GM18868 (cell line): ENCODE results near the gene PARD3B.

Experiments used
- ATAC-seq: cut with Tn5 transposase; IDR thresholded peaks from one replicate; pipeline ENCODE4 v1.9.1; 2021; ENCODE audit warnings: mild to moderate bottlenecking, moderate library complexity; ENCODE audit not compliant: unreplicated experiment

The PARD3B gene

DNA sequence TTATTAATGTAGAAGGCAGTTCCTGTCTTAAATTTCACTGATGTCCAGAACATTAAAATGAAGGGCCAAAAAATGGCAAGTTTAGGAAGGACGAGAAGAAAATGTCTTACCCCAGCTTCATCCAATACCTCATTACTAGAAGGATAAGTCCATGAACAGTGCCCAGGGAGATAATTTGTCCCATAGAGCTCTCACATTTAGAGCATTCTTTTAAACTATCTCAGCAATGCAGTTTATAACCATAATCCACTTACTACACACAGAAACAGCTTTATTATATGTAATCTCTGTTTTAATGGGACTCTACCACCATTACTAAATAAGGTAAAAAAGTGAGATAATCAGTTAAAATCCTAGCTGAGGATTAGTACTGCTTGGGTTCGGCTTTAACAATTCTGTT, 142.5 kb downstream of the PARD3B start:
- no peak for ATAC-seq

DNA sequence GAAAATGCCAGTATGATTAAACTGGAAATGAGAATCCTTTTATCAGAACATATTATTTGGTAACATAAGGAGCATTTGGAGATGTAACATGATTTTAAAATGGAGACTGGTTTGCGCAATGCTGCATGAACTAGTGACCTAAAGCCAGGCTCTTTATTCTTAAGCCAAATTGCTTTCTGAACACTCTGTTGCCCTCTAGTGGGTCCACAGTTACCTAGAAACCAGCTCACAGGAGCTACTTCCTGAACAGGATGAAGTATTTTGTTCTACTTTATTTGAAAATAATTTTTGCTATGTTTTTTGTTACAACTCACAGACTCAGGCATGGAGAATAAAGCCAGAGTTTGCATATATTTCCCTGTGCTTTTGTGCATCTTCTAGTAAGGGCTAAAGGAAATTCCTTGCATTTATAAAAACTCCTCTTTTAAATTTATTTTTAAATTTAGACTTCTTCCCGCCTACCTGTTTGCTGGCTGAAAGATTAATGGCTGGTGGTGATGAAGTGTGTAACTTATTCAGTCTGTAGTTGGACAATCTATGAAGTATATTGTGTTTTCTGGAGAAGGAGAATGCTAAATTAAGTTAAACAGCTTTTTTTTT, 146.7 kb downstream of the PARD3B start:
- ATAC-seq, result peak; percentile 64

DNA sequence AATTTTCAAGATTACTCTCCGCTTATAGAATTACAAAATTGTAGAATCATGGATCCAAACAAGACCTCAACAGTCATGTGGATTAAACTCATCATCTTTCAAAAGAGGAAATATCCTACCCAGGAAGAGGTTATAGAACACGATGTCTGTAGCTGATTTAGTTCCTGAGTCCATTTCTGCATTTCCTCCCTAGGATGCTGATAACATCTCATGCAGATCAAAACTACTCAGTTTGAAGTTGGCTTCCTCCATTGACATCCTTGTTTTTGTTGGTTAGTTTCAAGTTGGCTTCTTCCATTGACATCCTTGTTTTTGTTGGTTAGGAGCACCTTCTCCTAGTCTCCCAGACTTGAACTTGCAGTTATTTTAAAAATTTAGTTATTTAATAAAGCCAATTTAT, 147.5 kb downstream of the PARD3B start:
- no peak for ATAC-seq

DNA sequence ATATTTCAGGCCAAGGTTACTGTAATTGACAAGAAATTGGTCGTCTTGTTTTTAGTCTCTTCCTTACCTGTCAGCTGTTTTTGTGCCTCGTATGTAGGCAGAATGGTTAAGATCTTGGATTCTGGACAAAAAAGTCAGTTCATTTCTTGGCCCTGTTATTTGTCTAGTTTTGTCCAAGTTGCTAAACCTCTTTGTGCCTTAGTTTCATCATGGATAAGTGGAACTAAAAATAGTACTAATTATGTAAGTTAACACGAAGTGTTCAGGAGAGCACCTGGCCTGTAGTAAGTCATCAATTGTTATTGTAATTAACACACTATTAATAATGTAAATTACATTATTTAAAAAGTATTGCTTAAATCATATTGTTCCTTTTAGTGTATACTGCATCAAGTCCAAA, 148.0 kb downstream of the PARD3B start:
- ATAC-seq, result no peak

DNA sequence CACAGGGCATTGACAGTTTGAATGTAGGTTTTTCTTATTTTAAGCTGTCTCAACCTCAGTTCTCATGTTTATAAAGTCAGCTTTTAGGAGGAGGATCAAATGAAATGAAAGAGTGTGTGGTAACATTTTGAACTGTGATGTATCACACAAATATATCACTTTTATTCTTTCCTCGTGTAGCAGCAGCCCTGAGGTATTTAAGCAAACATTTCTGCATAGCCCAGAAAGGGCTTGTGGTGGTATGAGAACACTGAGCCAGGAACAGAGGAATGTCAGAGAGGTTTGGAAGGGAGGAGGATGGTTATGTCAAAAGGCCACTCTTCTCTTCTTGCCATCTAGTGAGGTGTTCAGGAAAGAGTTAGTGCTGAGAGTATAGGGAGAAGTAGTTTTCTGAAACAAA, 150.2 kb downstream of the PARD3B start:
- no peak for ATAC-seq

DNA sequence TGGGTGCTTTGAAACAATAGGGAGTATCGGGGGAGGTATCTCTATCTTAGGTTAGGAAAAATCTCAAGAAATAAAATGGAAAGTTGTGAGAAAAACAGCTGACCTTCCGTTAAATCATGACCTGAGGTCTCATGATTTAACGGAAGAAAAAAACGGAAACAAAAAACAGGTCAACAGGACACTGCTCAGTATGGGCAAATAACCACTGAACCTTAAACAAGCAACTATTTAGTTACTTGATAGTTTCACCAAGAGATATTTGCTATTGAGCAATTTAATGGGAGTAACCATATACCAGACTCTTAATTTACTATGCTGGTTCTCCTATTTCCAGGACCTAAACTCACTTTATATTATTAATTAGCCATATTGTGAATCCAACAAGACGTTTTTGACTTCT, 150.8 kb downstream of the PARD3B start:
- ATAC-seq, result no peak

DNA sequence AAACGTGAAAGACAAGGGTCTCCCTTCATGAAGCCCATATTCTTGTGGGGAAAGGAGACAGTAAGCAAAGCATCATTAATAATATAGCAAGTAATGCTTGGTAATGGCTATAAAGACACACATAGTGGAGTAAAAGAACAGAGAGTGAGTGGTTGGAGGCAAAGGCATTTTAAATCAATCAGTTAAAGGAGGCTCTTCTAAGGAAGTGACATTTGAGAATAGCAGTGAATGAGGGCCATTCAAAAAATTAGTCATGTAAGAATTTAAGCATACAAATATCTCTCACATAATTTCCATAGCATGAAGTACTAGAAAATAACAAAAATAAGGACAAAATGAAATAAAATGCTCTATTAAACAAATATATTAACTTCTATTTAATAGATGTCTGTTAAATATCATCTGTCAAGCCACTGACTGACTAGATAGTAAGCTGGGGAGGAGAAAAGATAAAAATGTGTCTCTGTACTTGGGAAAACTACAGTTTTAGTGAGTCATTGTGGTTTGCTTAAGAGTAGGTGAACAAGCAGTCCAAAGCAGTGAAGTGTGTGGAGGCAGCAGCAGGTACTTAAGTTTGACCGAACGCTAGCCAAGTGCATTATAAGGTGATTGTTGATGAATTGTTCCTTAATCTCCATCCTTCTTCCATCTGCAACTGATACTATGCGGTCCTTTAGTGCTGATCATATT, 160.1 kb downstream of the PARD3B start:
- no peak for ATAC-seq

DNA sequence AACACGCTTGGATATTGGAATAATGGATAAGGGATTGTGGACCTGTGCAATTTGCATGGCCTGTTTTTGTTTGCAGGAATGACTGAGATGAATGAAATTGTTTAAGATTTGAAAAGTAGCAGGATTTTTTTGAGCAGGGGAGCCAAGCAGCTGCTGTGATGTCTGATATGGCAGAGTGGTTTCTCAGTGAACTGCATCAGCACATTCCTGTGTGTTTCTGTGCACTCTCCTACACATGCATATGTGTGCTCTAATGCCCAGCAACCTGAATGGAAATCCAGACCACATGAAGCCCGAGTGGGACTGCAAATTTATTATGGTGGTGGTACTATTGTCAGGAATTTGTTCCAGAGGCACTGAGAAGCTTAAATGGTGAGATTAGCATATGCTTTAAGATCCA, 161.7 kb downstream of the PARD3B start:
- ATAC-seq, result no peak

DNA sequence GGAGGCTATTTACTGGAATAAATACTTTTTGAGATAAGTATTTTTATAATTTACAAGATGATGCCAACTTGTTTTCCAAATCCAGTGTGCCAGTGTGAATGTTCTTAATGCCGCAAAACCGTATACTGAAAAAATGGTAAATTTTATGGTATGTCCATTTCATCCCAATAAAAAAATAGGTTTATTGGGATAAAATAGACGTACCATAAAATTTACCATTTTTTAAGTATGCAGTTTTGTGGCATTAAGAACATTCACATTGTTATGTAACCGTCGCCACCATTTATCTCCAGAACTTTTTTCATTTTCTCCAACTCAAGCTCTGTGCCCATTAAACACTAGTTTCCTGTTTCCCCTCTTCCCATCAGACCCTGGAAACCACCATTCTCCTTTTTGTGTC, 167.9 kb downstream of the PARD3B start:
- no peak for ATAC-seq

DNA sequence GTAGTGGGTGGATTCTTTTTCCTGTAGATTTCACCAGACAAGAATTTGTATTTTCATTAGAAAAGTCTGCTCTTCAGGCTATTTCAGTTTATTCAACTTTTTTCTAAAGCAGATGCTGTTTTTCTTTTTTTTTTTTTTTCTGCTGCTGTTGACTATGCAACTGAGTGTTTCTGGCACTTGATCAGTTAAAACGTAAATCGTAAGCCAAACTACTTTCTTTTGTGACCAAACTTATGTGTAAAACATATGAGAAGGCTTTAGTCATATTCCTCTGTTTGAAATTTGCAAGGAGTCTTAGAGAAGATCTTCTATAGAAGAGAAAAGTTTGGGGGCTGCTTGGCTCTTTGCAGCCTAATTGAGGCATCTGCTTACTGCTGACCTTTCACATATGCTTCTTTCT, 170.1 kb downstream of the PARD3B start:
- no peak for ATAC-seq

DNA sequence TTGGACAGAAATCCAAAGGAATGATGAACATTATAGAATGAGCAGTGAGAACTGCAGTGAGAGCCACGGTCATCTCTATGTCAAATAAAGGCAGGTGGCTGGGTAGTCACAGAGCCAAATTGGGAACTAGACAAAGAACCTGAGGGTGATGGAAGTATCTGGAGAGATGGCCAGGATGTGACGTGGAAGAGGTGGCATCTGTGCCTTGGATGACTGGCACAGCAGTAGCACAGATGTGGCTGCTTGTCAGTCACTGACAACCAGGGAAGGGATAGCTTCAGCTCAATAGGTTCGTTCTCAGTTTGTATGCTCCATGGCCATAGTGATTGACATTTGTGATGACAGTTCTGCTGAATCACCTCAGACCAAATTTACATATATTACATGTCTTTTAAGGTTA, 172.3 kb downstream of the PARD3B start:
- no peak for ATAC-seq

DNA sequence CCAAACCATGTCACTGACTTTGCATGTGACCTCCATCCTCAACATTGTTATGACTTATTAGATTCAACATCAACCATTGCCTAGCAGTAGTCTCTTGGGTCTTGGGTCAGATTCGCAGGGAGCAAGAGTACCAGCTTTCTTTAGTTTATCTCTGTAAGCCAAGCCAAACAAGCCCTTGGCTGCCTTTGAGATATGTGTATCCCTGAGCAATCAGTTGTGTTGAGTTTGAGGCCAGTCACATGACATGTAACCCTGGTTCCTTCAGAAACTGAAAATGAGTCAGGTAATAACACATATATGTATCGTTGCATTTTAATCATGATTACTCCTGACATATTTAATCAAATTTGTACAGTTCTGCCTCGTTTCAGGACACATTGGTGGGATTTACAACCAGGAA, 173.3 kb downstream of the PARD3B start:
- ATAC-seq, result no peak

DNA sequence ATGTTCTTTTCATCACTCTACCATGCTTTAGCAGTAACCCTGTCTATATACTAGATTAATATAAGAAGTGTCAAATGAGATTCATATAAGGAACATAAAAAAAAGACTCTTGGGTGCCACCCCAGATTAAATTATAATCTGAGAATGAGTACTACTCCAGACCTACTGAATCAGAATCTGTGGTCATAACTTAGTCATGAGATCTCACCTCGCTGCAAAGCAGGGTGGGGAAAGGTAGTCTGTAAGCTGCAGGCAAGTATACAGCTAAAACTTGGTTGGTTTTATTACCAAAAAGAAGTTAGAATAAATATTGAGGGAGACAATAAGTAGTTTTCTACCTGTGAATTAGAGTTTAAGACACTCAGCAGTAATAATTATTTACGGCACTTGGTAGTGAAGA, 175.6 kb downstream of the PARD3B start:
- ATAC-seq, result no peak

DNA sequence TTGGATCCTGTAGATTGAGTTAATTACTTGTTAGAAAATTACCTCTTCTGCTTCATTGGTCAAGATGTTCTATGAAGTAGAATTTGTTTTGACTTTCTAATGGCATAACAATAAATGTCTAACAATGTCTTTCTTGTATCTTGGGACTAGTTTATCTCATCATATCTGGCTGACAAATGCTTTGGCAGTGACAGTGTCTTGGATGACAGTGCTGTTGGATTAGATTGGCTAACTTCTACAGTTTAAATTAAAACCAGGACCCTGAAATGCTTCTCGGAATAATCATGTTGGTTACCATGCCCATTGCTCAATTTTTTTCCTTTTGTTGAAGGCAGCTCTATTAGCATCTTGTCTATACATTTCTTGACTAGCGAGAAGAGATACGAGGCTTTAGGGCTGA, 176.9 kb downstream of the PARD3B start:
- no peak for ATAC-seq

DNA sequence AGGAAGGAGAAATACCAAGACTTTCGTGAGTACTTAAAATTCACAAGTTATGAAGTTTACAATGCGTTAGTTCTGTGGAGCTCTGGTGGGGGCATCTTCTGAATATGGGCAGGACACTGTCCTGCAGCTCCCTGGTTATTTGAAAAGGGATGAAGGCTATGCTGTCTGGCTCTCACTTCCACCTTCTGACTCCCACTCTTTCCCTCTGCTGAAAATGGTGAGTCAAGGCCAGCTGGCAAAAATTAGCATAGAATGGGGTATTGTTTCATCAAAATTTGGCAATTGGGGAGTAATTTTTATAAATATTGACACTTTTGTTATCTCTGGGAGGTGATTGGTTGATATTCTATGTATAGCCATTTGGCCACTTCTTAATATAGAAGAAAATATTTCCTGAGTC, 177.4 kb downstream of the PARD3B start:
- ATAC-seq, result no peak

DNA sequence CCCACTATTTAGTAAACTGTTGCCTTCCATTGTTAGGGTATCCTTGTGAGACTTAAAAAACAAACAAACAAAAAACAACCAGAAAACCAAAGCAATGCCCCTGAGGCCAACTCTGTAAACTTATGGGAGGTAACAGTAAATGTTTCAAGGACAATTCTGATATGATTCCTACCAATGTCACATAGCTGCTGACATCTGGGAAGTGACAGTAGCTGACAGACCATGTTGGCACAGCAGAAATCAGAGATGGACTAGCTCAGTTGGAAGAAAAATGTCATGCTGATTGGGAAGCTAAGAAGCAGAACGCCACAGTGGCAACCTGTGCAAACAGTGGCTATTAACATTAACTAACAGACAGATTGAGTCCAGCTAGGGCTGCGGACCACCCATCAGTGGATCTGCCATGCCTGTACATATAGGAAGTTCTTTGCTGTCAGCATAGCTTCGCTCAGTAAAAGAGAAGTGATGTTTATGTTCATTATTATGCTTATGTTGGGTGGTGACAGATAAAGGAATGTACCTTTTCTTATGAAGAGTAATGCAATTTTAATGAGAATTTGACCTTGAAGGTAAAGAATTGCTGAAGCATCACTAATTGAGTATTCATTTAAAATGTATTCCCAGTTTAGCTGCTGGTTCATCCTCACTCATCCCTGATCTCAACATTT, 180.6 kb downstream of the PARD3B start:
- no peak for ATAC-seq

DNA sequence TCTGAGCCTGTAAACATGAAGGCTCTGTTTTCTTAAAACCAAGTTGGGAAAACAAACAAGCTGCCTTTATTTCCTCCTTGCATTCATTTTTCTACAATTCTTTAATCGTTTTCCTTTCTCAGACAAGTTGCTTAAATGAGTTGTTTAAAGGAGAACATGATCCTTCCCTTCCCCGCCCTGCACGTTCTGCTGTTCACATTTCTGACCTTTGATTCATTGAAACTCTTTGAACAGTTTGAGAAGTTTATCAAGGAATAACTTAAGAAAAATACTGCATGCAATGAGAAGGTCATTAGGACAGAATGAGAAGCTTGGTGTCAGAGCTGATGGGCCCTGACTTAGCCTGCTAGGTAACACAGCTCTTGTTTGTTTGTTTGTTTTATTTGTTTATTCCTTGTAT, 181.6 kb downstream of the PARD3B start:
- no peak for ATAC-seq

DNA sequence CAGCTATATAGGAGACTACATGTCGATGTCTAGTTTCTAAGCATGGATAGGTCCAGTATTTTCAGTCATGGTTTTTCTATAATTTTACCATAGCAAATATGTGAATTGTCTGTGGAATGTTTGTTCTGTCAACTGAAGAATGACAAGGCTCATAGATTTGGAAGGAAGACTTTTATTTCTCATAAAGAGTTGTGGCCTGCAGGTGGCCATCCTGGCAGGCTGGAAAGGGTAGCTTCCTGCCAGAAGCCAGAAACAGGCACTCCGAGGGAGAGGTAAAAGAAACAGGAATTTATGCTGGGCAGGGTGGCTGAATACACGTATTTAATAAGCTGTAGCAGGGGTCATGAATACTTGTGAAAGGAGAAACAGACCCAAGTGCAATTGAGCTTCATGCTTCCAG, 182.1 kb downstream of the PARD3B start:
- ATAC-seq, result no peak

DNA sequence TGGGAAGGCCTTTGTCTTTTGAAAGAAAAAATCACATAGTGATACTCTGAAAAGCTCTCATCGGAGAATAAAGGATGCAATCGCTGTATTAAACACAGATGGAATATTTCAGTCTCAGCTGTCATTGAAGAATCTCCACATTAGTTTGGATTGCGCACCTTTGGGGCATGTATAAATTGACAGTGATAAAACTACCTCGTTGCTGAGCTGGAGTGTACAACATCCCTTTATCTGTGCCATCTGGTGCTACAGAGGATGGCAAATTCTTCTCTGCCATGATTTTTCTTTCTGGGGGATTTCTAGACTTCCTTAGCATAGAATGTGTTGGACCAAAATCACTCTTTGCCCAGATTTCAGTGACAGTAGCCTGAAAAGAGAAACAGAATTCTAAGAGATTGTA, 185.3 kb downstream of the PARD3B start:
- ATAC-seq, result no peak

DNA sequence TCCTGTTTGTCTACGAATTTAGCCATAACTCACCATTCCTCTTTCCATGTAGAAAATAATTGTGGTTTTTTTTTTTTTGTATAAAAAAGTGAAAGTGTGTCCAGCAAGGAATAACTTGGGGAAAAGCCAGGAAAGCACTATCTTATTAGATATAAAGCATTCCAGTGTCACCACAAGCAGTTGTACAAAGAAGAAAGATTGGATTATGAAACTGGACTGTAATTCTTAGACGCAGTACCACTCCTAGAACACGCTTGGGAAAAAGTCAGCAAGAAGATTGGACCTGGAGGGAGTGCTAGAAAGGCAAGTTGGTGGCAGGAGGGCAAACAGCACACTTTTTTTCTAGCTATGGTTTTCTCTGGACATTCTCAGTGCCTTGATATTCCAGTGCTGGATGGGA, 186.7 kb downstream of the PARD3B start:
- no peak for ATAC-seq

DNA sequence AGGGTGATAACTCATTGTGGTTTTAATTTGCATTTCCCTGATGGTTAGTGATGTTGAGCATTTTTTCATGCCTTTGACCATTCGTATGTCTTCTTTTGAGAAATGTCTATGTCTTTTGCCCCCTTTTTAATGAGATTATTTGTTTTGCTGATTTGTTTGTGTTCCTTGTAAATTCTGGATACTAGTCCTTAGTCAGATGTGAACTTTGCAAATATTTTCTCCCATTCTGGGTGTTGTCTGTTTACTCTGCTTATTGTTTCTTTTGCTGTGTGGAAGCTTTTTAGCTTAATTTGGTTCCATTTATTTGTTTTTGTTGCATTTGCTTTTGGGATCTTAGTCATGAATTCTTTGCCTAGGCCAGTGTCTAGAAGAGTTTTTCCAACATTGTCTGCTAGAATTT, 192.0 kb downstream of the PARD3B start:
- no peak for ATAC-seq

DNA sequence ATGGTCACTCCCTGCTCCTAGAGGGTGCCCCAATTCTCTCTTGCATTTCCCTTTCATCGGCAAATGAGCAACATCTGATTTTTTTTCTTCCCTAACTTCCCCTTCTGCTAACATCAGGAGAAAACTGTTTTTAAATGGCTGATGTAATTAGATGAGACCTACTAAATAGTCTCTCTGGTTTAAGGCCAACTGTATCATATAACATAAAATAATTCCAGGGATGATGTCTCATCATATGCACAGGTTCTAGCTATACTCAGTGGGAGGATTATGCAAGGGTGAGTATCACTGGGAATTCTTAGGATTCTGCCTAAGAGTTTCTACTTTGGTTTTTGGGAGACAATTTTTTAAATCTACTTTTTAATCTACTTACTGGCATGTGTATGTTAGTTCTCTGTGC, 193.4 kb downstream of the PARD3B start:
- ATAC-seq, result no peak
